SU-DHL-6 (cell line): ENCODE results near the gene NIM1K.

ENCODE experiments used
- CTCF ChIP-seq: fragments of 200-600 bp; sonication (generic); IDR thresholded peaks from one replicate; pipeline ENCODE4 v1.5.1; 2017; ENCODE audit warnings: antibody characterized with exemption, mild to moderate bottlenecking, low read length, moderate library complexity; ENCODE audit not compliant: insufficient read depth, poor library complexity, severe bottlenecking
- EZH2phosphoT487 ChIP-seq: fragments of 200-600 bp; sonication (generic), shearing (Covaris generic); conservative IDR thresholded peaks from 2 replicates; pipeline ENCODE4 v1.6.1; 2018; ENCODE audit warnings: mild to moderate bottlenecking, antibody characterized with exemption, low read length, moderate library complexity, mixed read lengths

- TF ChIP-seq CTCF (no peak), EZH2phosphoT487 (no peak)
Observed at GRCh38 chr5:43256261-43256966, 64.4 kb downstream of the NIM1K start.
